Fibroblast of villous mesenchyme (primary cell): ENCODE measurements around the gene RNF113B. TPM values are rescaled to one million over a fixed set of nuclear protein-coding genes. Genes with fewer than 3 reads are reported as not detected.

Experiments used
- DNase-seq: peaks from one replicate; pipeline ENCODE4 v3.0.0-alpha.2; 2010; ENCODE audit warnings: low read depth
- H3K4me3 ChIP-seq: 2 replicates; pipeline ENCODE4 v1.5.1; 2011; ENCODE audit warnings: low read depth, mild to moderate bottlenecking, low read length
- CTCF ChIP-seq: IDR thresholded peaks from 2 replicates; pipeline ENCODE4 v1.5.1; 2012; ENCODE audit warnings: low read depth, mild to moderate bottlenecking, low read length; ENCODE audit not compliant: insufficient read depth
- total RNA-seq: library from RNA; depleted of rRNA; stranded (reverse); fragments of >200 nt; gene quantifications from 2 replicates; pipeline ENCODE4 v1.2.3, GENCODE V29; 2012

RNF113B gene
- total RNA-seq: not detected in 2 replicates

- no peak for DNase-seq
- no peak for TF ChIP-seq CTCF
- no peak within 1 kb of the TSS for H3K4me3 ChIP-seq
Observed at GRCh38 chr13:98176777-98177608, at the start of gene RNF113B. Gene RNF113B, minus strand, starts transcription at chr13:98177269. Its CDS starts 33 bp downstream, at chr13:98177236.

GRCh38 chr13:98226496-98226895, 49.4 kb upstream of the RNF113B start:
- DNase-seq: no peak
- no peak overlapping the region for H3K4me3 ChIP-seq
- TF ChIP-seq CTCF: no peak

GRCh38 chr13:98225036-98225940, 48.2 kb upstream of the RNF113B start:
- peak; percentile 68 for DNase-seq
- no peak for TF ChIP-seq CTCF
- H3K4me3 ChIP-seq: no peak overlapping the region

- no peak for TF ChIP-seq CTCF
- DNase-seq: no peak
- H3K4me3 ChIP-seq: no peak overlapping the region
Observed at GRCh38 chr13:98224557-98224956, 47.5 kb upstream of the RNF113B start.

GRCh38 chr13:98223741-98224140, 46.7 kb upstream of the RNF113B start:
- DNase-seq: no peak
- TF ChIP-seq CTCF: no peak
- no peak overlapping the region for H3K4me3 ChIP-seq

GRCh38 chr13:98222816-98223215, 45.7 kb upstream of the RNF113B start:
- no peak overlapping the region for H3K4me3 ChIP-seq
- DNase-seq: no peak
- TF ChIP-seq CTCF: no peak
